Activated CD8-positive, alpha-beta memory T cell treated with anti-CD3 and anti-CD28 coated beads for 1 hour (primary cell): Measurements from ENCODE around the gene GPC1.

Experiments used
- DNase-seq, 2 donors: peaks; one replicate each; pipeline ENCODE4 v3.0.0-alpha.2; 2020; ENCODE audit warnings: low read depth in 1 of 2; ENCODE audit errors: extremely low read depth in 1 of 2

The GPC1 gene

DNA sequence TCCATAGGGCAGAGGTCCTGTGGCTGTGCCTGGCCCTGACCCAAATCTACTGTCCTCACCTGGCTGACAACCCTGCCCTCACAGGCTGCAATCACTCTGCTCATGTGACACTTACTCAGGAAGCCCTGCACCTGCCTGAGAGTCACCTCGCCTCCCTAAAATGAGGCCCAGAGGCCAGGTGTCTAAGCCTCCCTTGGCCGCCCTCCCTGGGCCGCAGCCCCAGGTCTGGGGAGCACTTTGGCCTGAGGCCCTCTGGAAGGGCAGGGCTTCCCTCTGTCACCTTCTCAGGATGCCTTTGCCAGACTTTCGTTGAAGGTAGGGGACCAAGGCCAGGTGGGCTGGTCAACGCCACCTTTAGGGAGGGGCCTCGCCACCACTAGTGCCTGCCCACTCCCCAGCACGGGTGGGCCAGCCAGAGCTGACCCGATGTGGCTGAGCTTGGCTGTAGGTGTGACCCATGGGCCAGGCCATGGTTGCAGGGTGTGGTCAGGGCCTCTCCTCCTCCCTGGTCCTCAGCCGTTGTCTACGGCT, 6.1 kb upstream of the GPC1 start:
- no peak for DNase-seq

DNA sequence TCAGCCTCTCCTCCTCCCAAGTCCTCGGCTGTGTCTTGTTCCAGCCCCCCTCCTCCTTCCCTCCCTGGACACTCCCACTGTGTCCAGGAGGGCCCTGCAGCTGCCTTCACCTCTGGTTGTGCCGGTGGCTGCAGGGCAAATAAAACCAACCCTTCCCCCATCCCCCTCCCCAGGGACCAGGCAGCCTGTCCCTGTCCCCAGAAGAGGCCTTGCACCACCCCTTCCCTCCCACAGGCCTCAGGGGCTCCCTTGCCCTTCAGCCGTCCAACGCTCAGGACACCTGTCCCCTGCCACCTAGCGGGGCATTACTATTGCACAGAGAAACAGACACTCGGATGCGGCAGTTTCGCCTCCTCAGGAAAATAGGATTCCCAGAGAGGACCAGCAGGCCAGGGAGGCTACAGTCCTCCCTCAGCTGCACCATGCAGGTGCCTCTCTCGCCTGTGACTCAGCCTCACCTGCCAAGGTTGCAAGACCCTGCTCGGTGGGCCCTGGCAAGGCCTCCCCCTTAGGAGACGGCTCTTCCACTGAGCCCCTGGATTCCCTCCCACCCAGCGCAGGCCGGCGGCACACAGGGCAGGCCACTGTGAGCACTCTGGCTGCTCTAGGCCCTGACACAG, 5.5 kb upstream of the GPC1 start:
- no peak for DNase-seq

DNA sequence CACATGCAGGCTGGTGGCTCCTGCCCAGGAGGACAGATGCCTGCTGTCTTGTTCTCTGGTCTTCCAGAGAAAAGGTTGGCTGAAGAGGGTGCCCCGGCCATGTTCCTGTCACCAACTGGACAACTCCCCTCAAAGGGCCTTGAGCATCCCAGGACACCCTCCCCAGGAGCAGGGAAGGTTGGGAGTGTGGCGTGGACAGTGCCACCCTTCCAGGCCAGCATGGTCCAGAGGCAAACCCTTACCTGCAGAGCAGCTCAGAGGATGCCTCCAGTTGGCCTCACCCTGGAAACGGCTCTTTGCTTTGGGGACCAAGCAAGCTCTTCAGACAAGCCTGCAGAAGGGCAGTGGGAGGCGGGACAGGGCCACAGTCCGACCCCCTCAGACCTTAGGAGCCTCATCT, 4.9 kb upstream of the GPC1 start:
- no peak for DNase-seq

DNA sequence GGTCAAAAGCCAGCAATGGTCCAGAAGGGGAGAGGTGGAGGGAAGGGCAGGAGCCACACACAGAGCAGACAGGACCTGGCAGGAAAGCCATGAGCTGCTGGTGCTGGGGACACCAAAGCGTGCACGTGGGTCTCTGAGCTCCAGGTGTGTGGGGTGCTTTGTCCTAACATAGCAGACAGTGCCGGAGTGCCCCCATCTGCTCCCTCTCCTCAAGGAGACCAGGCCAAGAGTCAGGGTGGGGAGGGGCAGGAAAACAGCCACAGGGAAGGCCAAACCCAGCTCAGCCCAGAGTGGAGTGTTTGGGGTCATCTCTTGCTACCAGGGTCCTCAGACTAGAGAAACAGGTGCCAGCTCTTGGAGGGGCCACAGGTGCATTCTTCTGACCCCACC, 4.2 kb upstream of the GPC1 start:
- DNase-seq, result no peak

DNA sequence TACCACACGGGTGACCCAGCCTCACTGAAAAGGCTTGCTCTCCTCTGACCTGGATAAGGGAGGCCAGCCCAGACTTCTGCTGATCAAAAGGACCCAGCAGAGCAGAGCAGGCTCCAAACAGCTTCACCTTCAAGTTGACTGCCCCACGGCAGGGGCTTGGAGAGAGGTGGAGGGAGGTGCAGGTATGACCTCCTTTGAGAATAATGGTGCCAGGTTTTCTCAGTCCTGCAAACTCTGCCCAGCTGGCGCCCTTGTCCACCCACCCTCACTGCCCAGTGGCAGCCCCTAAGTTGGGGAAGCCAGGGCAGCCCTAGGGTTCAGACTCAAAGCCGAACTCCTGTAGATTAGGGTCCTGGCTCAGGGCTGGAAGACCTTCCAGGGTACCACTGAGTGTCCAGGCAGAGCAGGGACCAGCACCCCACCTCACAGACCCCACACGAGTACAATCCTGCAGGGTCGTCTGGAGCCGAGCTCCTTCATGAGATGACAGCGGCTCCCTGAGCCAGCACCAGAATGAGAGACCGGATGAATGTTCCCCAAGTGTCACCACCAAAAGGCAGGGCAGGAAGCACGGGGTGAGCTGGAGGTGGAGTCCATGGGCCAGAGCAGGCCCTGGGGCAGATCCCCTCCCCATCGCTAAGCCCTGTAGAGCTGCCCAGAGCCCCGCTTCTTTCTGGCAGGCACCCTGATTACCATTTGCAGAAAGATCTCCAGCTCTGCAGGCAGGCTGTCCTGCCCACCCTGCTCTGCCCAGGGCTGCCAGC, 3.6 kb upstream of the GPC1 start:
- DNase-seq, result no peak

DNA sequence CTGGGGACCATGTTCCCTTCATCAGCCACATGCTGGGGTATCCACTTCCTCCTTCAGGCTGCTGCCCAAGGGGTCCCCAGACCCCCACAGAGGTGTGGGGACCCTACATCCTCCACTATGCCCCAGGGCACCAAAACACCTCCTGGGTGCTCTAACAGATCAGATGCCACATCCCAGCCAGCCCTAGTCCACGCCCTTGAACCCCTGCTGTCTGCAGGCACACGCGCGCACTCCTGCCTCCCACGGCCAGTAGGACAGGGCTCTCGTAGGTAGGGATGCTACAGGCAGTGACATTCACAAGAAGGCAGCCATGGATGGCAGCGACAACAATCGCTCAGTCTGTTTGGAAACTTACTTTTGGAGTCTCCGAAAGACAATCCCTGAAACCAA, 3.0 kb upstream of the GPC1 start:
- no peak for DNase-seq

DNA sequence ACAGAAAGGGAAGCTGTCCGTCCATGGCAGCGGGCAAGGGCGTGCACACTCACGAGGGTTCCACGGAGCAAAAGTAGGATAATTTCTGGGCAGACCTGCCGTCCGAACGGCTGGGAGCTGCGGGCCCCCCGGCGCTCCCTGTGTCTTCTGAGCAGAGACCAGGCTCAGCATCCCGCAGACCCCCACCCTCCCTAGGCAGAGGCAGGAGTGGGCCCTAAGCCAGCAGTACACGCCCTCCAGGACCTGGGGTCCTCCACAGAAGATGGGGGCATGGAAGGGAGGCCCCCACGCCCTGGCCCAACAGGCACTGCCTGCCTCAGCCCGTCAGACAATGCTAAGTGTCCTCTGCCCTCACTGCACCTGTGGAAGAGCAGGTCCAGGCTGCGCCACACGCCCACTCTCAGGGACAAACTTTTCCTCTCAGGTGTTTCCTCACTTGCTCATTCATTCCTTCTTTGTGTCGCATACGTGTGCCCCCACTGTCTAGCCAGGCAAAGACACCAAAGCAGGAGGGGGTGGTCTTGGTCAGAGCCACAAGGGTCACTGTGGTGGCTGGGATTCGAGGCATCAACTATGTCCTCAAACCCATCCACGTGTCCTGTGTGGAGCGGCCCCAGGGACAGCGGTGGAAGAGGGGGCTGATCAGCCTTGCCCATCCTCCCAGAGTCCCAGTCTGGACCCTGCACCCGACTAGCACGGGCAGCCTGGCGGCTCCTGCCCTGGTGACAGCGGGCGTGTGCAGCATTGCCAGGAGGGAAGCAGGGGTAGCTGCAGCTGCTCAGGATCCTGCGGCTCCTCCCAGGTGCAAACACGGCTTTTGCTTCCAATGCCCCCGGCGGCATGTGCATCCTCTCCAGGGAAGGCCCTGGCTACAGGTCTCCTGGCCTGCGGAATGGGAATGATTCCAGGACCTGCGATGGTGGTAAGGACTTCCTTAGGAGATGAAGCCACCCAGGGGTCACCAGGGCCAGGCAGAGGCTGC, 2.4 kb upstream of the GPC1 start:
- no peak for DNase-seq

DNA sequence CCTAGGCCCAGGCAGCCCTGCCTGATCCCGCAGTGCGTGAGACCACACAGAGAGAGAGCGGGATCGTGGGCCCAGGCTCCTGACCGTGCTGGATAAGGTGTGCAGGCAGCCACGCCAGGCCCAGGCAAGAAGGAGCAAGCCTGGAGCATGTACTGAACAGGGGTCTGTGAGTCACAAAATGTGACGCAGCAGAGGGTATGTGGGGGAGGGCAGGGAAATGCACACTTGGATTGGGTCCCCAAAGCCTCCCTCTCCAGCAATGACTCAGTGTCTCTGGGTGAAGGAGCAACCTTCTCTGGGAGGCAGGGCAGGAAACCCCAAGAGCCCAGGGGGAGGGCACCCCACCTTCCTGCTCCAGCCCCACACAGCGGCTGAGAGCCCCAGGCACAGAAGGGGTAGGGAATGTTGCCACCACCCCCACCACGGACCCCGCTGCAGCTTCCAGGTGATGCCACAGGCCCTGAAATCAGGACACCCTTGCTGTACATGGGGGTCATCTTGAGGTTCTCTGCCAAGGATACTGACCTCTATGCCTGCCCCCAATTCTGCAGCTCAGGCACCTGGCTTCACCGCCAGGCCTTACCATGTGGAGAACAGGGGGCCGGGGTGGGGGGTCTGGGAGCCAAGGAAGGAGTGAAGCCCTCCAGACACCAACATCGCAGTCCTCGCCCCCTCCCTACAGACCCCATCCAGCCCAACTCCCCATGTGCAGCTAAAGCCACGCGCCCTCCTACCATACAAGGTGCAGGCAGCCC, 1.3 kb upstream of the GPC1 start:
- no peak for DNase-seq

DNA sequence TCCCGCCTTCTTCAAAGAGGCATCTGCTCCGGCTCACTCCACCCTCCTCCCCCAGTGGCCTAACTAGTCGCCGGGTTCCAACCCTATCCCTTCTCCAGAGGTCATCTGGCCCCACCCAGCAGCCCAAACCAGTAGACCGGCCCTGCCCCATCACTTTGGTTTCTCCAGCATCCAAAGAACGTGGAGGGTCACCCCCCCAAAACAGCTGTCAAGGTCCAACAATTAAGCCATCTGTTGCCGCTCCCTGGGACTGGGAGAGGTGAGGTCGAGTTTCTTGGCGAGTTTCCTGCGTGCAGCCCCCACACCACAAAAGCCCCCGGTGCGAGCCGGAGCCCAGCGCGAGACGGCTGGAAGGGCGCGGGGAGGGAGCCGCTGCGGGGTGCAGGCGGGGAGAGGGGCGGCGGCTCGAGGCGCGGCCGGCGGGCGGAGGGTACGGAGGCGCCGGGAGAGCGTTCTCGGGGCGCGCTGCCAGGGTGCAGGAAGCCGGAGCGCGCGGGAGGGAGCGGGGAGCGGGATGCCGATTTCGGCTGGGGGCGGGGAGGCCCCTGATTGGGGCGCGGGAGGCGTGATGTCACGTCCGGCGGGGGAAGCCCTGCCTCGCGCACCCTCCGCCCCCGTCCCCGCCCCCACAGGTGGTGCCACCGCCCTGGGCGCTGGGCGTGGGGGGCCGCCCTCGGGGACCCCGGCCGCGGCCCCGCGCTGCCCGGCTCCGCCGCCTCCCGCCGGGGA, 571 bp upstream of the GPC1 start:
- peak; percentile 73 to 89 for DNase-seq

DNA sequence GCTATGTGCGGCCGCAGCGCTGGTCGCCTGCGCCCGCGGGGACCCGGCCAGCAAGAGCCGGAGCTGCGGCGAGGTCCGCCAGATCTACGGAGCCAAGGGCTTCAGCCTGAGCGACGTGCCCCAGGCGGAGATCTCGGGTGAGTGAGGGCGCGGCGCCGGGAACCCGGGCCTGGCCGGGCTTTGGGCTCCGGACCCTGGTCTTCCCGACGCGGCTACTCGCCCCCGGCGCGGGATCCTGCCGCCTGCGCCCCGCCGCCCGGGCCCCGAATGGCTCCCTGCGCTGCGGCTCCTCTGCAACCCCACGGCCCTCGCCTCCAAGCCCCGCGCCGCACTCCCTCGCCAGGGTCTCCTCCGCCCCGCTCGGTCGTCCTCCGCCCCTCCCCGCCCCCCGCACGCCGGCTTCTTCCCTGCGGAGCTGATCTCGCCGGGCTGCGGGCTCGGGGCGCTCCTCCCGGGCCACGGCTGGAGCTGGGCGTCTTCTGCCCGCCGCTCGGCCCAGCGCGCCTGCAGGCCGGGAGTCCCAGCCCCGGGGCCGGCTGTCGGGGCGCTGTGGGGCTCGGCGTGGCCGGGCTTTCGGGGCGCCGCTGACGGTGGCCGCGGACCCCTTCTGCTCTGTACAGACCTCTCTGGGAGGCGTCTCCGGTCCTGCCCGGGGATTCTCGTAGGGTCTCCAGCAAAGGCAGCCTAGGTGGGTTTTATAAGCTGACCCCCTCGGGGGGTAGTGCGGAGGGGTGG, 652 bp downstream of the GPC1 start:
- DNase-seq, result no peak

DNA sequence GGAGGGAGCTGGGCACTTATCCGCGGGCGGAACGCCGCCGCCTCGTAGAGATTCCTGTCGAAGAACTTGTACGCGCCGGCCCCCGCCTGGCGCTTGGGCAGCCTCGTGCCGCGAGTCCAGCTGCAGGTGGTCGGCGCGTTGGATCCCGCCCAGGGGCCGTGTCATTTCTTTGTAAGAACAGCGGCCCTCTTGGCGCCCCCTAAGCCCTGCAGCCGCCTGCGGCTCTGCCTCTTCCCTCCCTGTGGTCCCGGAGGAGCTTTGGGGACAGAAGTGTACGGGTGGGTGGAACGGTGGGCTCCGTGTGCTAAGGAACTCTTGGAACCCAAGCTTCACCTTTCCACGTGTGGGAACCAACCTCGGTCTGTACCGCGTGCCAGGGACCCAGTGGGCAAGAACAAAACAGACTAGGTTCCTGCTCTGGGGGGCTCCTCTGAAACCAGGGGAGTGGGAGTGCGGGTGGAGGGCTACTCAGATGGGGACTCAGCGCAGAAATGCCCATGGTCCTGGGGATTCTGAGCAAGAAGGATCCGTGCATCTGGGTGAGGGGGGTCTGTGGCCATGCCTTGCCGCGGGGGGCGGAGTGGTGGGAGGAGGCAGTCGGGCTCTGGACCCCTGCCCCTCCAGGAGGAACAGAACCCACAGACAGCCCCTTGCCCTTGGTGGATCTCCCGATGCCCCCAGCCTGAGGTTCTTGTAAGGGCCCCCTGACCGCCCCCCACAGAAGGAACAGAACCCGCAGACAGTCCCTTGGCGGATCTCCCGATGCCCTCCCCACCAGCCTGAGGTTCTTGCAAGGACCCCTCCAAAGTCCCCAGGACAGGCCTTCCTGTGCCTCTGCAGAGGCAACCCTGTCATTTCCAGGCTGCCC, 1.5 kb downstream of the GPC1 start:
- DNase-seq, result no peak

DNA sequence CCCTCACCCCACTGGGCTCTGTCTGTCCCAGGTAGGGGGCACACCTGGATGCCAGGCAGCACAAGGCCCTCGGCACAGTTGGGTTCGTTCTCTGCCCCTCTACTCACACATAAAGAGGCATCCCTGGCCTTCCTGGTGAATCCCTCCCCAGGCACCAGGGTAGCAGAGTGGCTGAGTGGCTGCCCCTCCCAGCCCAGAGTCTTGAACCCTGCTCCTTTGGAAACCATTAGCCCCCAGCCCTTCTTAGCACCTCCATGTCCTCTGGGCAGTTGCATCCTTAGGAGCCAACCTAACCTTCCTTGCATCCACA, 2.0 kb downstream of the GPC1 start:
- no peak for DNase-seq

DNA sequence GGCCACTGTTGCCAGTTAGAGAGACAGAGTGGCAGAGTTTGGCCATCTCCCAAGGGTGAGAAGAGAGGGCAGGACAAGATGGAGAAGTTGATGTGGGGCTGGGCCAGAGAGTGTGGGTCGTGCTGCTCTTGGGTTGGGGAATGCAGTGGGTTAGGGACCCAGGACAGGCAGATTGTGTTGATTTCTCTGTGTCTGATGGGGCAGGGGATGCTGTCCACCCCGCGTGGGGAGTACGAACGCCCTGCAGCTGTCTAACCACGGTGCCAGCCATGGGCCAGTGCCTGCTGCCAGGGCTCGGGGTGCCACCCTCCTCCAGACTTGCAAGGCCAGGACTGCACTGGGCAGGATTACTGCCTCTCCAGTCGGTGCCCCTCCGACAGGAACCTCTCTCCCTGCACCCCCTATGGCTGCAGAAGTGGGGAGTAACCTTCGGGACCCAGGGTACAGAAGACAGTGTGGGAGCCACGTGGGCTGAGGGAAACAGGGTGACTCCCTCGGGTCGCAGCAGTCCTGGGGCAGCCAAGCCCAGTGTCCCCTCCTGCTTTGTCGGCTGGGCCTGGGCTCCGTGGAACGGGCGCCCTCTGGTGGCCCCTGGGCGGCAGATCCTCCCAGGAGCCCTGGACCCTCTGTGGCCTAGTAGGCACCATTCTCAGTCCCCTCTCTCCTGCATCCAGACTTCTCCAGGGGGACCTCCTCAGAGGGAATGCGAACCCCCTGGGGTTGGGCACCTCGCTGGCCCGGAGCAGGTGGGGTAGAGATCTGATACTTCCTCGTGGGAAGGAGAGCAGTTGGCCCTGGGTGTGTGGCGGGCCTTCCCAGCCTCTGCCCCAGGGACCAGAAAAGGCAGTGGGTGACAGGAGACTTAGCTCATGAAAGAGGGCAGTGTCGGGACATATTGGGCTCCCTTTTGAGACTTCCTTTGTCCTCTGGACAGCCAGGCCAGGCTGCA, 2.7 kb downstream of the GPC1 start:
- DNase-seq, result peak; percentile 15 to 64

DNA sequence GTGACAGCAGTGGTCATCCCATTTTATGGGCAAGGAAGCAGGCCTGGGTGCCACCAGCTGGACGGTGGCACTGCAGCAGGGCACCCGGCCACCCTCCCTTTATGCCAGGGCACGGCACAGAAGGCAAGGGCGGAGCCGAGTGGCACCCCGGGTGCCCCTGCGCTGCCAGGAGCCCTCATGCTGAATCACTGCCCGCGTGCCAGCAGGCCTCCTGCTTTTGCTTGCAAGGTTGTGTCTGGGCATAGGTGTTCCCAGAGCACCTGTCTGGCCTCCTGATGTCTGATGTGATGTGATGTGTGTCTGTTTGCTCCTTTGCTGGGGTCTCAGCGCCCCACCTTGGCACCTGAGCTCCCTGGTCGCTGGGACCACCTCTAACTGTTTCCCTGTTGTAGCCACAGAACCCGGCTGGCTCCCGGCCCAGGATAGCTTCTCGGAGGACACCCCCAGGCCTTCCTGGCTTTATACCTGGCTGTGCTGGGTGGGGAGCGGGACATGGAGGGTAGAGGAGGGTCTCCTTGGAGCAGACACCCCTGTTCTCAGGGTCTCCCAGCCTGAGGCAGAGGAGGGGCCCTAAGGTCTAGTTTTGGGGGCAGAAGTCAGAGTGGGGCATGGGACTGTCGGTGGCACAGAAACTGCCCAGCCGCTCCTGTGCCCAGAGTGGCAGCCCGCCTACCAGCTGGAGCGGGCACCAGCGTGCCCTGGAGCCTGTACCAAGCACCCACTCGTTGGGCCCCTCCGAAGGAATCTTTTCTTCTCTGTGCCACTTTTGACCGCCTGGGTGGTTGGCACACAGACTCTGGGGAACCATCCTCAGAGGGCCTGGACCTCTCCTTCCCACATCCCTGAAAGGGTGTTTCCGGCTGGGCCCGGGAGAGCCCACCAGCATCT, 3.6 kb downstream of the GPC1 start:
- no peak for DNase-seq

DNA sequence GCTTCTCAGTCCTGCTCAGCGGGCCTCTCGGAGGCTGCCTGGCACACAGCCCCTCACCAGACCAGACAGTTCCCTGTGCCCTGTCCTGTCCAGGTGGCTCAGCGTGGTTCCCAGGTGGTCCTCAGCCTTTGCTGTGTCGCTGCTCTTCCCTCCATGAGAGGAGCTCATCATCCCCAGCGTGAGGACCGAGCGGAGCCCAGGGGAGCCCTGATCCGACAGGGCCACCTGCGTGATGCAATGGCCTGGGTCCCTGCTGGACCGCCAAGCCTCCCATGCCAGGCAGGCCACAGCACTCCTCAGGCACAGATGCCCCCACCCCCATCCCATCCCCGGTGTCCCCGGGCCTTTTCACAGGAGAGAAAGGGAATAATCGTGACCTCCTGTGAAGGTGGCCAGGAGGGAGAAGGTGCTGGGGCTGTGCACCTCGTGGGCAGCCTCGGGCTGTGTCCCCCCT, 4.3 kb downstream of the GPC1 start:
- no peak for DNase-seq

DNA sequence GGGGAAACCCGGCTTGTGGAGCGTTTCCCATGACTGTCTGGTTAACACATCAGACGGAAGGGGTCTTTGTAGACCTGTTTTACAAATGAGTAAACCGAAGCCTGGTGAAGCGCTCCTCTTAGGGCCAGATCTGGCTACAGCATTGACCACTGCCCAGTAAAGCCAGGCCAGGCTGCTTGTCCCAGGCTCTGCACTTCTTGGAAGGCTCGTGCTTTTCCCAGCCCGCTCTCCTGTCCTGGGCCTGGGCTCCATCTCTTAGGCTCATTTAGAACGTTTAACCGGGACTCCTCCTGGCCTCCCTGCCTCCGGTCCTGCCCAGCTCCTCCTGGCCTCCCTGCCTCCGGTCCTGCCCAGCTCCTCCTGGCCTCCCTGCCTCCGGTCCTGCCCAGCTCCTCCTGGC, 4.8 kb downstream of the GPC1 start:
- DNase-seq, result no peak
